ENCODE data around the gene KRTAP4-7. TPM values are rescaled to one million over a fixed set of nuclear protein-coding genes. Genes with fewer than 3 reads are reported as not detected.
"Not testable (repeated sequence)": the region's sequence is repeated elsewhere in the genome, so short reads cannot be mapped to it uniquely, and the experiment has no call there.

Gene KRTAP4-7
- total and polyA plus RNA-seq, 2 donors (not counting 3 experiments of a cell fraction or from before 2014, with no cell fraction given) = not detected

DNA sequence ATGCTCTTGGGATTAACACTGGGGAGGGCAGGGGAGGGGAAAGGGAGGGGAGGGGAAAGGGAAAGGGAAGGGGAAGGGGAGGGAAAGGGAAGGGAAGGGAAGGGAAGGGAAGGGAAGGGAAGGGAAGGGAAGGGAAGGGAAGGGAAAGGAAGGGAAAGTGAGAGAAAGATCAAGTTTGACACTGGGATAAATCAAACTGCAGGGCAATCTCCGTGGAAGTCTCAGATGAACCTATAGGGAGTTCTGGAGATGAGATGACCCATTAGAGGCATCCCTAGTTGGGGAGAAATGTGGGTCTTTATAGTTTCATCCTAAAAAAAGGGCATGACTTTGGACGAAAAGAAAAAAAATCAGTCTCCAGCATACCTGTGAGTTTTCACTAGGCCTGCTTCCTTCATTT lies 37.8 kb downstream of the KRTAP4-7 start:
- BruUV-seq (replicated peaks) = no TSS peak
- H3K4me1 ChIP-seq (ENCODE audit: control insufficient read depth, extremely low read depth, insufficient read depth, low read length) = peaks cover 3% of the 10 kb centered on the region
- H3K4me2 ChIP-seq (ENCODE audit: insufficient read depth, low read length) = no peak overlapping the region
- no peak for FAIRE-seq
- no peak overlapping the region for H2AFZ ChIP-seq (ENCODE audit: low read depth, low read length)
- no peak overlapping the region for H3K4me3 ChIP-seq (replicated peaks in 1 of 3; ENCODE audit: insufficient read depth in 1 of 3, low read depth in 1 of 3, low read length in 3 of 3)
- no peak overlapping the region for H3K27ac ChIP-seq (ENCODE audit: insufficient read depth, low read depth, low read length)
- H3K27me3 ChIP-seq (ENCODE audit: control insufficient read depth in 2 of 2, insufficient read depth in 2 of 2, low read length in 2 of 2) = no peaks in the 10 kb centered on the region
- dilution Hi-C loops (cut with MboI; ENCODE audit: extremely low pct_ligation_motif_present, low sequenced_read_pairs) = no loop called here
- no peaks in the 10 kb centered on the region for H3K9me3 ChIP-seq (replicated peaks; ENCODE audit: control insufficient read depth, insufficient read depth, low read length)
- ChIA-PET CTCF (no interaction called here), POLR2A (no interaction called here)
- no peak for TF ChIP-seq POLR2AphosphoS5 (IDR thresholded peaks at IDR 0.05; ENCODE audit: insufficient read depth, low read depth, low read length)
- no peak for TF ChIP-seq EZH2 (IDR thresholded peaks at IDR 0.05; ENCODE audit: borderline replicate concordance, low read depth, low read length, severe bottlenecking)
- TF ChIP-seq, protein P1, sequence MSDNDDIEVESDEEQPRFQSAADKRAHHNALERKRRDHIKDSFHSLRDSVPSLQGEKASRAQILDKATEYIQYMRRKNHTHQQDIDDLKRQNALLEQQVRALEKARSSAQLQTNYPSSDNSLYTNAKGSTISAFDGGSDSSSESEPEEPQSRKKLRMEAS (IDR thresholded peaks at IDR 0.05; ENCODE audit: insufficient read depth, insufficient read length) = no peak
- TF ChIP-seq POLR2A (IDR thresholded peaks at IDR 0.05; ENCODE audit: low read depth, low read length) = no peak
- TF ChIP-seq, protein P2, sequence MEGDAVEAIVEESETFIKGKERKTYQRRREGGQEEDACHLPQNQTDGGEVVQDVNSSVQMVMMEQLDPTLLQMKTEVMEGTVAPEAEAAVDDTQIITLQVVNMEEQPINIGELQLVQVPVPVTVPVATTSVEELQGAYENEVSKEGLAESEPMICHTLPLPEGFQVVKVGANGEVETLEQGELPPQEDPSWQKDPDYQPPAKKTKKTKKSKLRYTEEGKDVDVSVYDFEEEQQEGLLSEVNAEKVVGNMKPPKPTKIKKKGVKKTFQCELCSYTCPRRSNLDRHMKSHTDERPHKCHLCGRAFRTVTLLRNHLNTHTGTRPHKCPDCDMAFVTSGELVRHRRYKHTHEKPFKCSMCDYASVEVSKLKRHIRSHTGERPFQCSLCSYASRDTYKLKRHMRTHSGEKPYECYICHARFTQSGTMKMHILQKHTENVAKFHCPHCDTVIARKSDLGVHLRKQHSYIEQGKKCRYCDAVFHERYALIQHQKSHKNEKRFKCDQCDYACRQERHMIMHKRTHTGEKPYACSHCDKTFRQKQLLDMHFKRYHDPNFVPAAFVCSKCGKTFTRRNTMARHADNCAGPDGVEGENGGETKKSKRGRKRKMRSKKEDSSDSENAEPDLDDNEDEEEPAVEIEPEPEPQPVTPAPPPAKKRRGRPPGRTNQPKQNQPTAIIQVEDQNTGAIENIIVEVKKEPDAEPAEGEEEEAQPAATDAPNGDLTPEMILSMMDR (IDR thresholded peaks at IDR 0.05; ENCODE audit: extremely low read depth in 1 of 2, insufficient read depth in 1 of 2, low read depth in 1 of 2, low read length in 2 of 2) = no peak
- no peak for TF ChIP-seq MYC (IDR thresholded peaks at IDR 0.05; ENCODE audit: low read depth, low read length)
- no peak for TF ChIP-seq GATA2 (IDR thresholded peaks at IDR 0.05; ENCODE audit: insufficient read depth, insufficient read length, low read depth, low read length)
- TF ChIP-seq FOS (IDR thresholded peaks at IDR 0.05; ENCODE audit: borderline replicate concordance, insufficient read depth, low read length) = no peak
- no peaks in the 10 kb centered on the region for H3K79me2 ChIP-seq (ENCODE audit: control insufficient read depth, insufficient read depth, low read length)
- no peaks in the 10 kb centered on the region for H3K36me3 ChIP-seq (ENCODE audit: control insufficient read depth in 2 of 2, extremely low read depth in 1 of 2, insufficient read depth in 2 of 2, low read length in 2 of 2)
- intact Hi-C loops (cut with micrococcal nuclease) = no loop called here
- H3K9ac ChIP-seq (replicated peaks; ENCODE audit: extremely low read depth, insufficient read depth, low read length) = no peak overlapping the region
- no peaks in the 10 kb centered on the region for H3K9me1 ChIP-seq (replicated peaks; ENCODE audit: control insufficient read depth, extremely low read depth, insufficient read depth, low read length)
- DNase-seq (ENCODE audit: low read depth, low spot score) = no peak
- no peaks in the 10 kb centered on the region for H4K20me1 ChIP-seq (replicated peaks; ENCODE audit: control insufficient read depth, extremely low read depth, insufficient read depth, low read length)

DNA sequence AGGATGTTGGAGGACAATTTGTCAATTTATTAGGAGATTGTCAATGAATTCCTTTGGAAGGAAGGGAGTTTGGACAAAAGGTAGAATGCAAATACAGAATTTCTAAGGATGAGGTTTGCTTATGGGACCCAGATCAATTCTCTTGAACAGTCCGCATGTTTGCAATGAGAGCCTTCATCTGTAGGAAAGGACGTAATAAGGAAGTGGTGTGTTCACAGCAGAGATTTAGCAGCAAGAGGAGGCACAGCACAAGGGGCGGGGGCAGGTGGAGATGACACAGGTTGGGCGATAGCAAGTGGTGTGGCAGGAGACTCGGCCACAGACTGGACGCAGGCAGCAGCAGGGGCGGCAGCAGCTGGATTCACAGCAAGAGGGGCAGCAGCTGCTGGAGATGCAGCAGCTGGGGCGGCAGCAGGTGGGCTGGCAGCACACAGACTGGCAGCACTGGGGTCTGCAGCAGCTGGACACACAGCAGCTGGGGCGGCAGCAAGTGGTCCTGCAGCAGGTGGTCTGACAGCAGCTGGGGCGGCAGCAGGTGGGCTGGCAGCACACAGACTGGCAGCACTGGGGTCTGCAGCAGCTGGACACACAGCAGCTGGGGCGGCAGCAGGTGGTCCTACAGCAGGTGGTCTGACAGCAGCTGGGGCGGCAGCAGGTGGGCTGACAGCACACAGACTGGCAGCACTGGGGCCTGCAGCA lies 39.5 kb downstream of the KRTAP4-7 start:
- H3K9me1 ChIP-seq (replicated peaks; ENCODE audit: control insufficient read depth, extremely low read depth, insufficient read depth, low read length); CTCF ChIA-PET; H3K79me2 ChIP-seq (ENCODE audit: control insufficient read depth, insufficient read depth, low read length); BruUV-seq (replicated peaks); H3K9ac ChIP-seq (replicated peaks; ENCODE audit: extremely low read depth, insufficient read depth, low read length); H3K4me2 ChIP-seq (ENCODE audit: insufficient read depth, low read length); DNase-seq (ENCODE audit: low read depth, low spot score); H3K9me3 ChIP-seq (replicated peaks; ENCODE audit: control insufficient read depth, insufficient read depth, low read length); dilution Hi-C loops (cut with MboI; ENCODE audit: extremely low pct_ligation_motif_present, low sequenced_read_pairs); FAIRE-seq; intact Hi-C loops (cut with micrococcal nuclease); H3K27ac ChIP-seq (ENCODE audit: insufficient read depth, low read depth, low read length); H3K27me3 ChIP-seq (ENCODE audit: control insufficient read depth in 2 of 2, insufficient read depth in 2 of 2, low read length in 2 of 2); H2AFZ ChIP-seq (ENCODE audit: low read depth, low read length); POLR2A ChIA-PET; H3K4me3 ChIP-seq (replicated peaks in 1 of 3; ENCODE audit: insufficient read depth in 1 of 3, low read depth in 1 of 3, low read length in 3 of 3); H3K4me1 ChIP-seq (ENCODE audit: control insufficient read depth, extremely low read depth, insufficient read depth, low read length); H4K20me1 ChIP-seq (replicated peaks; ENCODE audit: control insufficient read depth, extremely low read depth, insufficient read depth, low read length); H3K36me3 ChIP-seq (ENCODE audit: control insufficient read depth in 2 of 2, extremely low read depth in 1 of 2, insufficient read depth in 2 of 2, low read length in 2 of 2): not testable (repeated sequence)

DNA sequence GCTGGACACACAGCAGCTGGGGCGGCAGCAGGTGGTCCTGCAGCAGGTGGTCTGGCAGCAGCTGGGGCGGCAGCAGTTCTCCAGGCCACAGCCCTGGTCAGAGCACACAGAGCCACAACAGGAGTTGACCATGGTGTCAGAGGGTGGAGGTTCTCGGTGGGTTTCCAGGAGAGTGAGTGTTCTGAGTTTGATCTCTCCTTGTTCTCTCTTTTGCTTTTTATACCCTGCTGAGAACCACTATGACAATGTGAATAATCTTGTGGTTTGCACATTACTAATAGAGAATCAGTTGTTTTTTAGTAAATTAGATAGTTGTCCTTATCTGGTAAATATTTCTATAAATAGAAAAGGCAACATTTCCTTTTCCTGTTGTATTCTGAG lies 40.0 kb downstream of the KRTAP4-7 start, which contains the start of gene KRTAP4-12:
KRTAP4-12 (minus strand) TSS at position 192 of the 381 bp plus-strand sequence; CDS start at position 132, 60 bp downstream.
- DNase-seq (ENCODE audit: low read depth, low spot score); POLR2A ChIA-PET; H2AFZ ChIP-seq (ENCODE audit: low read depth, low read length); H3K9me3 ChIP-seq (replicated peaks; ENCODE audit: control insufficient read depth, insufficient read depth, low read length); dilution Hi-C loops (cut with MboI; ENCODE audit: extremely low pct_ligation_motif_present, low sequenced_read_pairs); intact Hi-C loops (cut with micrococcal nuclease); H3K4me2 ChIP-seq (ENCODE audit: insufficient read depth, low read length); FAIRE-seq; H3K36me3 ChIP-seq (ENCODE audit: control insufficient read depth in 2 of 2, extremely low read depth in 1 of 2, insufficient read depth in 2 of 2, low read length in 2 of 2); H3K9me1 ChIP-seq (replicated peaks; ENCODE audit: control insufficient read depth, extremely low read depth, insufficient read depth, low read length); H3K9ac ChIP-seq (replicated peaks; ENCODE audit: extremely low read depth, insufficient read depth, low read length); BruUV-seq (replicated peaks); H3K4me1 ChIP-seq (ENCODE audit: control insufficient read depth, extremely low read depth, insufficient read depth, low read length); H3K79me2 ChIP-seq (ENCODE audit: control insufficient read depth, insufficient read depth, low read length); H4K20me1 ChIP-seq (replicated peaks; ENCODE audit: control insufficient read depth, extremely low read depth, insufficient read depth, low read length); H3K27me3 ChIP-seq (ENCODE audit: control insufficient read depth in 2 of 2, insufficient read depth in 2 of 2, low read length in 2 of 2); H3K4me3 ChIP-seq (replicated peaks in 1 of 3; ENCODE audit: insufficient read depth in 1 of 3, low read depth in 1 of 3, low read length in 3 of 3); H3K27ac ChIP-seq (ENCODE audit: insufficient read depth, low read depth, low read length): not testable (repeated sequence)
- CTCF ChIA-PET = interaction anchor here (1.3 kb wide), 1 partner anchor 539 kb away, joined by 3 read pairs; no protein-coding TSS in a partner anchor
